Neuron (in vitro differentiated cells): ENCODE results near the gene TMEM208.

ENCODE experiments used
- H2AFZ ChIP-seq: one replicate; pipeline ENCODE4 v1.6.1; 2013; ENCODE audit warnings: low read depth, mild to moderate bottlenecking, inconsistent platforms, low read length, moderate library complexity
- H3K27me3 ChIP-seq: one replicate; pipeline ENCODE4 v1.6.1; 2013; ENCODE audit warnings: low read length; ENCODE audit not compliant: insufficient read depth
- H3K36me3 ChIP-seq: one replicate; pipeline ENCODE4 v1.6.1; 2013; ENCODE audit warnings: low read length; ENCODE audit not compliant: insufficient read depth
- H3K4me1 ChIP-seq: one replicate; pipeline ENCODE4 v1.6.1; 2013; ENCODE audit warnings: low read length; ENCODE audit not compliant: insufficient read depth
- H3K4me3 ChIP-seq: 2 replicates; pipeline ENCODE4 v1.5.1; 2013; ENCODE audit warnings: mild to moderate bottlenecking, low read length, moderate library complexity
- H3K9me3 ChIP-seq: one replicate; pipeline ENCODE4 v1.6.1; 2013; ENCODE audit warnings: low read length

The TMEM208 gene

GRCh38 chr16:67196881-67197280, 30.0 kb upstream of the TMEM208 start:
- H3K4me1 ChIP-seq: peaks cover 13% of the 10 kb centered on the region
- H3K36me3 ChIP-seq: peaks cover 69% of the 10 kb centered on the region
- H2AFZ ChIP-seq: no peak overlapping the region
- no peaks in the 10 kb centered on the region for H3K9me3 ChIP-seq
- no peaks in the 10 kb centered on the region for H3K27me3 ChIP-seq
- H3K4me3 ChIP-seq: no peak overlapping the region

GRCh38 chr16:67197704-67198103, 29.2 kb upstream of the TMEM208 start:
- peaks cover 72% of the 10 kb centered on the region for H3K36me3 ChIP-seq
- no peak overlapping the region for H2AFZ ChIP-seq

GRCh38 chr16:67198238-67198734, 28.6 kb upstream of the TMEM208 start:
- Histone ChIP-seq H2AFZ (no peak overlapping the region), H3K36me3 (peaks cover 76% of the 10 kb centered on the region), H3K4me3 (no peak overlapping the region), H3K9me3 (no peaks in the 10 kb centered on the region), H3K27me3 (no peaks in the 10 kb centered on the region), H3K4me1 (peaks cover 4% of the 10 kb centered on the region)

More at GRCh38 chr16:67197704-67198103, 29.2 kb upstream of the TMEM208 start:
- Histone ChIP-seq H3K4me1 (peaks cover 10% of the 10 kb centered on the region), H3K27me3 (no peaks in the 10 kb centered on the region), H3K4me3 (no peak overlapping the region), H3K9me3 (no peaks in the 10 kb centered on the region)

GRCh38 chr16:67199011-67199807, 27.7 kb upstream of the TMEM208 start, which contains the start of gene ELMO3:
TSS of gene ELMO3 (plus strand) at chr16:67199131. CDS start at chr16:67199327, 196 bp downstream.
- Histone ChIP-seq H3K4me3 (no peak within 1 kb of the TSS), H2AFZ (no peak within 1 kb of the TSS), H3K9me3 (no peaks in the 10 kb centered on the region), H3K4me1 (no peaks in the 10 kb centered on the region), H3K36me3 (peaks cover 78% of the 10 kb centered on the region), H3K27me3 (no peaks in the 10 kb centered on the region)

- Histone ChIP-seq H3K4me1 (no peaks in the 10 kb centered on the region), H3K36me3 (peaks cover 74% of the 10 kb centered on the region), H3K4me3 (no peak overlapping the region)
Observed at GRCh38 chr16:67199808-67200198, 27.1 kb upstream of the TMEM208 start.

GRCh38 chr16:67200491-67200890, 26.4 kb upstream of the TMEM208 start:
- no peaks in the 10 kb centered on the region for H3K9me3 ChIP-seq
- H2AFZ ChIP-seq: no peak overlapping the region
- H3K27me3 ChIP-seq: no peaks in the 10 kb centered on the region
- H3K4me1 ChIP-seq: no peaks in the 10 kb centered on the region
- no peak overlapping the region for H3K4me3 ChIP-seq
- peaks cover 67% of the 10 kb centered on the region for H3K36me3 ChIP-seq

More at GRCh38 chr16:67199808-67200198, 27.1 kb upstream of the TMEM208 start:
- no peak overlapping the region for H2AFZ ChIP-seq
- H3K9me3 ChIP-seq: no peaks in the 10 kb centered on the region
- no peaks in the 10 kb centered on the region for H3K27me3 ChIP-seq

- Histone ChIP-seq H3K9me3 (no peaks in the 10 kb centered on the region), H3K27me3 (no peaks in the 10 kb centered on the region), H3K36me3 (peaks cover 56% of the 10 kb centered on the region), H2AFZ (no peak overlapping the region), H3K4me1 (peaks cover 1% of the 10 kb centered on the region), H3K4me3 (no peak overlapping the region)
Observed at GRCh38 chr16:67201411-67202345, 25.3 kb upstream of the TMEM208 start.

GRCh38 chr16:67202426-67202825, 24.5 kb upstream of the TMEM208 start:
- H3K4me1 ChIP-seq: peaks cover 8% of the 10 kb centered on the region
- no peaks in the 10 kb centered on the region for H3K27me3 ChIP-seq
- peaks cover 49% of the 10 kb centered on the region for H3K36me3 ChIP-seq
- H3K9me3 ChIP-seq: no peaks in the 10 kb centered on the region
- H3K4me3 ChIP-seq: no peak overlapping the region
- H2AFZ ChIP-seq: no peak overlapping the region

- Histone ChIP-seq H3K4me1 (peaks cover 8% of the 10 kb centered on the region), H3K4me3 (no peak overlapping the region), H3K36me3 (peaks cover 46% of the 10 kb centered on the region), H3K9me3 (no peaks in the 10 kb centered on the region), H3K27me3 (no peaks in the 10 kb centered on the region), H2AFZ (no peak overlapping the region)
Observed at GRCh38 chr16:67202956-67203493, 23.9 kb upstream of the TMEM208 start.

- no peaks in the 10 kb centered on the region for H3K9me3 ChIP-seq
- H3K36me3 ChIP-seq: peaks cover 36% of the 10 kb centered on the region
- no peak overlapping the region for H2AFZ ChIP-seq
Observed at GRCh38 chr16:67204076-67204475, 22.9 kb upstream of the TMEM208 start.

GRCh38 chr16:67206129-67206837, 20.6 kb upstream of the TMEM208 start:
- Histone ChIP-seq H3K9me3 (no peaks in the 10 kb centered on the region), H3K27me3 (no peaks in the 10 kb centered on the region), H3K4me3 (no peak overlapping the region), H3K36me3 (peaks cover 32% of the 10 kb centered on the region), H3K4me1 (peaks cover 8% of the 10 kb centered on the region), H2AFZ (no peak overlapping the region)

More at GRCh38 chr16:67204076-67204475, 22.9 kb upstream of the TMEM208 start:
- Histone ChIP-seq H3K4me3 (no peak overlapping the region), H3K27me3 (no peaks in the 10 kb centered on the region), H3K4me1 (peaks cover 8% of the 10 kb centered on the region)

- no peaks in the 10 kb centered on the region for H3K9me3 ChIP-seq
- H3K4me3 ChIP-seq: no peak overlapping the region
- no peak overlapping the region for H2AFZ ChIP-seq
- H3K27me3 ChIP-seq: no peaks in the 10 kb centered on the region
- H3K36me3 ChIP-seq: peaks cover 30% of the 10 kb centered on the region
- H3K4me1 ChIP-seq: peaks cover 8% of the 10 kb centered on the region
Observed at GRCh38 chr16:67206838-67207248, 20.1 kb upstream of the TMEM208 start.
